Body of pancreas (tissue), 4 donors: ENCODE results near the gene MYOZ3.

Experiments used
- POLR2A ChIP-seq, 3 donors: fragments of 450-650 bp; IDR thresholded peaks; one replicate each; pipeline ENCODE4 v1.6.1; 2016; ENCODE audit warnings: antibody characterized with exemption in 3 of 3, mild to moderate bottlenecking in 2 of 3
- TF ChIP-seq, protein P1 (sequence below), 7 experiments: fragments of 450-650 bp in 4 of 7; fragments of 200-600 bp in 3 of 7; sonication (generic) in 3 of 7; IDR thresholded peaks; one replicate each; pipeline ENCODE4 v1.5.1; 2016 to 2019; ENCODE audit warnings: antibody characterized with exemption in 7 of 7

DNA sequence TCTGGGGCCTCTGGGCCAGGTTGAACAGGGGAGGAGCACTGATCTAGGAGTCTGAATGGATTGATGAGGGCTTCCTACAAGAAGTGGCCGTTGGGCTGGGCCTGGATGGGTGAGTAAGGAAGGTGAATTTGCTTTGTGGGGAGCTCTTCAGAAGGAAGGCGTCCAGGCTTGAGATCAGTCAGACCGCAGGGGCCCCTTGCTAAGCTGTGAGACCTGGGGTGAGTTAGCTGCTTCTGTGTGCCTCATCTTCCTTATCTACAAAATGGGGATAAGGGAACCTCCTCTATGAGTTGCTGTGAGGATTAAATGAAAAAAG, 21.7 kb upstream of the MYOZ3 start:
- TF ChIP-seq, protein P1, sequence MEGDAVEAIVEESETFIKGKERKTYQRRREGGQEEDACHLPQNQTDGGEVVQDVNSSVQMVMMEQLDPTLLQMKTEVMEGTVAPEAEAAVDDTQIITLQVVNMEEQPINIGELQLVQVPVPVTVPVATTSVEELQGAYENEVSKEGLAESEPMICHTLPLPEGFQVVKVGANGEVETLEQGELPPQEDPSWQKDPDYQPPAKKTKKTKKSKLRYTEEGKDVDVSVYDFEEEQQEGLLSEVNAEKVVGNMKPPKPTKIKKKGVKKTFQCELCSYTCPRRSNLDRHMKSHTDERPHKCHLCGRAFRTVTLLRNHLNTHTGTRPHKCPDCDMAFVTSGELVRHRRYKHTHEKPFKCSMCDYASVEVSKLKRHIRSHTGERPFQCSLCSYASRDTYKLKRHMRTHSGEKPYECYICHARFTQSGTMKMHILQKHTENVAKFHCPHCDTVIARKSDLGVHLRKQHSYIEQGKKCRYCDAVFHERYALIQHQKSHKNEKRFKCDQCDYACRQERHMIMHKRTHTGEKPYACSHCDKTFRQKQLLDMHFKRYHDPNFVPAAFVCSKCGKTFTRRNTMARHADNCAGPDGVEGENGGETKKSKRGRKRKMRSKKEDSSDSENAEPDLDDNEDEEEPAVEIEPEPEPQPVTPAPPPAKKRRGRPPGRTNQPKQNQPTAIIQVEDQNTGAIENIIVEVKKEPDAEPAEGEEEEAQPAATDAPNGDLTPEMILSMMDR (IDR thresholded peaks at IDR 0.05): no peak
- no peak for TF ChIP-seq POLR2A (IDR thresholded peaks at IDR 0.05)
